ENCODE results near the gene SEPTIN11. TPM values are rescaled to one million over a fixed set of nuclear protein-coding genes. Genes with fewer than 3 reads are reported as not detected.
A peak's percentile ranks its signal among the peaks of the same experiment; 100 is the strongest.

The SEPTIN11 gene
- total RNA-seq, 1 experiment from 2014 or later: 125 TPM

GRCh38 chr4:76990288-76991080, 40.9 kb downstream of the SEPTIN11 start:
- CTCF ChIA-PET: interaction anchor here (1.0 to 1.5 kb wide), 2 partner anchors 17 to 21 kb away, joined by 3 read pairs; no protein-coding TSS in a partner anchor
- peaks cover 8% of the 10 kb centered on the region for H3K36me3 Mint-ChIP-seq
- POLR2A ChIA-PET: no interaction called here
- no peaks in the 10 kb centered on the region for H3K27me3 Mint-ChIP-seq (ENCODE audit: low read depth)
- TF ChIP-seq SP1 (CRISPR knock-in tag; conservative IDR thresholded peaks at IDR 0.05): no peak
- TF ChIP-seq, protein P1, sequence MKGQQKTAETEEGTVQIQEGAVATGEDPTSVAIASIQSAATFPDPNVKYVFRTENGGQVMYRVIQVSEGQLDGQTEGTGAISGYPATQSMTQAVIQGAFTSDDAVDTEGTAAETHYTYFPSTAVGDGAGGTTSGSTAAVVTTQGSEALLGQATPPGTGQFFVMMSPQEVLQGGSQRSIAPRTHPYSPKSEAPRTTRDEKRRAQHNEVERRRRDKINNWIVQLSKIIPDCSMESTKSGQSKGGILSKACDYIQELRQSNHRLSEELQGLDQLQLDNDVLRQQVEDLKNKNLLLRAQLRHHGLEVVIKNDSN (CRISPR knock-in tag; IDR thresholded peaks at IDR 0.05): no peak
- no peak for TF ChIP-seq NFATC4 (CRISPR knock-in tag; IDR thresholded peaks at IDR 0.05)
- TF ChIP-seq NR3C1 (CRISPR knock-in tag; conservative IDR thresholded peaks at IDR 0.05; ENCODE audit: low read depth): no peak
- no peak for TF ChIP-seq ESRRA (CRISPR knock-in tag; IDR thresholded peaks at IDR 0.05; ENCODE audit: borderline replicate concordance)
- no peak for TF ChIP-seq ELF4 (CRISPR knock-in tag; IDR thresholded peaks at IDR 0.05; ENCODE audit: low read depth)
- TF ChIP-seq CREB1 (CRISPR knock-in tag; IDR thresholded peaks at IDR 0.05): no peak
- TF ChIP-seq, protein P2, sequence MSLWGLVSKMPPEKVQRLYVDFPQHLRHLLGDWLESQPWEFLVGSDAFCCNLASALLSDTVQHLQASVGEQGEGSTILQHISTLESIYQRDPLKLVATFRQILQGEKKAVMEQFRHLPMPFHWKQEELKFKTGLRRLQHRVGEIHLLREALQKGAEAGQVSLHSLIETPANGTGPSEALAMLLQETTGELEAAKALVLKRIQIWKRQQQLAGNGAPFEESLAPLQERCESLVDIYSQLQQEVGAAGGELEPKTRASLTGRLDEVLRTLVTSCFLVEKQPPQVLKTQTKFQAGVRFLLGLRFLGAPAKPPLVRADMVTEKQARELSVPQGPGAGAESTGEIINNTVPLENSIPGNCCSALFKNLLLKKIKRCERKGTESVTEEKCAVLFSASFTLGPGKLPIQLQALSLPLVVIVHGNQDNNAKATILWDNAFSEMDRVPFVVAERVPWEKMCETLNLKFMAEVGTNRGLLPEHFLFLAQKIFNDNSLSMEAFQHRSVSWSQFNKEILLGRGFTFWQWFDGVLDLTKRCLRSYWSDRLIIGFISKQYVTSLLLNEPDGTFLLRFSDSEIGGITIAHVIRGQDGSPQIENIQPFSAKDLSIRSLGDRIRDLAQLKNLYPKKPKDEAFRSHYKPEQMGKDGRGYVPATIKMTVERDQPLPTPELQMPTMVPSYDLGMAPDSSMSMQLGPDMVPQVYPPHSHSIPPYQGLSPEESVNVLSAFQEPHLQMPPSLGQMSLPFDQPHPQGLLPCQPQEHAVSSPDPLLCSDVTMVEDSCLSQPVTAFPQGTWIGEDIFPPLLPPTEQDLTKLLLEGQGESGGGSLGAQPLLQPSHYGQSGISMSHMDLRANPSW (CRISPR knock-in tag; conservative IDR thresholded peaks at IDR 0.05; ENCODE audit: low read depth): no peak
- H3K4me1 Mint-ChIP-seq: peaks cover 60% of the 10 kb centered on the region
- H3K9me3 Mint-ChIP-seq: peaks cover 9% of the 10 kb centered on the region
- DNase-seq (ENCODE audit: low spot score) (no peak), ATAC-seq (peak; percentile 38)
- 0 out of 2 replicates have a peak overlapping the region, but pooled peaks have one; percentile 18 for H3K27ac Mint-ChIP-seq
- no peak overlapping the region for H3K4me3 Mint-ChIP-seq

DNA sequence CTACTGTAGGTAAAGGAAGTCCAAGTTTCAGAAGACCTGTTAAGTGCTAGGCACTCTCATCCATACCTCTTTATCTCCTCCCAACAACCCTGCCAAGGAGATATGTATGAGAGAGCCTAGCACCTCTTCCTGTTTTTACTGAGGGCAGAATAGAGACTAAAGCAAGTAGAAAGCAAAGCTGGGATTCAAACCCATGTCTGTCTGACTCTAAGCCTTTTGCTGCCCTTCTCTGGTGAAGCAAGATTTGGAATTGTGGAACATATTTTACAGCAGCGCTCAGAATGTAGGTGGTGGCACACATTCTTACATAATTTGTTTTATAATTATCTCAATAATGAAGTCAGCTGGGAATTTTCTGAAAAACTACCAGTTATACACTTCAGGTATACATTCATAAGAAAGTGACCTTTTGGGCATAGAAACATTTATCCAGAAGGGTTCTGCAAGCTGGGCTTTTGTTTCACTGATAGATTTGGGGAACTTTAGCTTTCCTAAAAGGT, 41.7 kb downstream of the SEPTIN11 start:
- DNase-seq (ENCODE audit: low spot score) (no peak), ATAC-seq (no peak)
- ChIA-PET POLR2A (no interaction called here), CTCF (interaction anchor here (1.0 to 1.5 kb wide), 2 partner anchors 16 to 20 kb away, joined by 3 read pairs; no protein-coding TSS in a partner anchor)
- peaks cover 60% of the 10 kb centered on the region for H3K4me1 Mint-ChIP-seq
- no peaks in the 10 kb centered on the region for H3K27me3 Mint-ChIP-seq (ENCODE audit: low read depth)
- H3K27ac Mint-ChIP-seq: 0 out of 2 replicates have a peak overlapping the region, but pooled peaks have one; percentile 18
- peaks cover 9% of the 10 kb centered on the region for H3K9me3 Mint-ChIP-seq
- H3K4me3 Mint-ChIP-seq: no peak overlapping the region
- peaks cover 8% of the 10 kb centered on the region for H3K36me3 Mint-ChIP-seq
- TF ChIP-seq ZSCAN18 (CRISPR knock-in tag; IDR thresholded peaks at IDR 0.05): no peak
- no peak for TF ChIP-seq ATF2 (CRISPR knock-in tag; IDR thresholded peaks at IDR 0.05; ENCODE audit: borderline replicate concordance, low read depth)
- no peak for TF ChIP-seq GABPB1 (CRISPR knock-in tag; IDR thresholded peaks at IDR 0.05)
- no peak for TF ChIP-seq TEAD1 (CRISPR knock-in tag; IDR thresholded peaks at IDR 0.05)
- no peak for TF ChIP-seq MXD4 (CRISPR knock-in tag; IDR thresholded peaks at IDR 0.05; ENCODE audit: borderline replicate concordance)
